ENCODE measurements around the gene NR5A2. TPM values are rescaled to one million over a fixed set of nuclear protein-coding genes. Genes with fewer than 3 reads are reported as not detected.

Gene NR5A2
- total and polyA plus RNA-seq, 10 donors = 0.02 to 0.63 (median 0.10) TPM; not detected in 3

- no peak overlapping the region for H3K4me3 ChIP-seq
- H3K9me3 ChIP-seq = no peaks in the 10 kb centered on the region
- no peaks in the 10 kb centered on the region for H3K4me1 ChIP-seq
- H3K27me3 ChIP-seq (replicated peaks in 1 of 7) = no peaks in the 10 kb centered on the region
- no peaks in the 10 kb centered on the region for H3K36me3 ChIP-seq
- WGBS, 5 donors = 63 to 84% (median 75%) methylated on average over 5 of the region's 5 CpGs
- TF ChIP-seq POLR2A (IDR thresholded peaks at IDR 0.05) = no peak
- TF ChIP-seq CTCF (IDR thresholded peaks at IDR 0.05 in 8 of 11, conservative IDR thresholded peaks at IDR 0.05 in 3 of 11) = no peak
- no peak for TF ChIP-seq POLR2AphosphoS5 (IDR thresholded peaks at IDR 0.05)
- intact Hi-C loops (cut with DNase I; ENCODE audit: low total_unique reads) = no loop called here
- no peak for DNase-seq
- no peak overlapping the region for H3K27ac ChIP-seq
Observed at GRCh38 chr1:200165493-200166220, 138.1 kb downstream of the NR5A2 start.

GRCh38 chr1:200166411-200166810 lies 138.9 kb downstream of the NR5A2 start:
- H3K4me1 ChIP-seq = no peaks in the 10 kb centered on the region
- H3K4me3 ChIP-seq = no peak overlapping the region
- no peaks in the 10 kb centered on the region for H3K27me3 ChIP-seq (replicated peaks in 1 of 7)
- no peak for TF ChIP-seq CTCF (IDR thresholded peaks at IDR 0.05 in 8 of 11, conservative IDR thresholded peaks at IDR 0.05 in 3 of 11)
- no peak for TF ChIP-seq POLR2AphosphoS5 (IDR thresholded peaks at IDR 0.05)
- no peak for TF ChIP-seq POLR2A (IDR thresholded peaks at IDR 0.05)
- DNase-seq = no peak
- no peaks in the 10 kb centered on the region for H3K36me3 ChIP-seq
- no peaks in the 10 kb centered on the region for H3K9me3 ChIP-seq
- H3K27ac ChIP-seq = no peak overlapping the region
- intact Hi-C loops (cut with DNase I; ENCODE audit: low total_unique reads) = no loop called here
- WGBS, 5 donors = 39 to 62% (median 57%) methylated on average over 4 of the region's 4 CpGs

- no peaks in the 10 kb centered on the region for H3K4me1 ChIP-seq
- H3K27ac ChIP-seq = no peak overlapping the region
- no peaks in the 10 kb centered on the region for H3K36me3 ChIP-seq
- TF ChIP-seq POLR2AphosphoS5 (IDR thresholded peaks at IDR 0.05) (no peak), POLR2A (IDR thresholded peaks at IDR 0.05) (no peak), CTCF (IDR thresholded peaks at IDR 0.05 in 8 of 11, conservative IDR thresholded peaks at IDR 0.05 in 3 of 11) (no peak)
- intact Hi-C loops (cut with DNase I; ENCODE audit: low total_unique reads) = no loop called here
- WGBS, 5 donors = 83 to 92% (median 89%) methylated on average over 7 of the region's 7 CpGs
- no peak overlapping the region for H3K4me3 ChIP-seq
- H3K9me3 ChIP-seq = no peaks in the 10 kb centered on the region
- H3K27me3 ChIP-seq (replicated peaks in 1 of 7) = no peaks in the 10 kb centered on the region
- DNase-seq = no peak
Observed at GRCh38 chr1:200168926-200169325, 141.4 kb downstream of the NR5A2 start.

- Histone ChIP-seq H3K27ac (no peak overlapping the region), H3K9me3 (no peaks in the 10 kb centered on the region), H3K4me3 (no peak overlapping the region), H3K27me3 (replicated peaks in 1 of 7) (no peaks in the 10 kb centered on the region), H3K36me3 (no peaks in the 10 kb centered on the region), H3K4me1 (peaks cover 0 to 2% (median 0%) of the 10 kb centered on the region in 6 donors)
- no peak for DNase-seq
- intact Hi-C loops (cut with DNase I; ENCODE audit: low total_unique reads) = no loop called here
- 76 to 92% (median 79%) methylated on average over 4 of the region's 4 CpGs for WGBS, 5 donors
- no peak for TF ChIP-seq CTCF (IDR thresholded peaks at IDR 0.05 in 8 of 11, conservative IDR thresholded peaks at IDR 0.05 in 3 of 11)
- TF ChIP-seq POLR2A (IDR thresholded peaks at IDR 0.05) = no peak
- TF ChIP-seq POLR2AphosphoS5 (IDR thresholded peaks at IDR 0.05) = no peak
Observed at GRCh38 chr1:200172311-200172710, 144.8 kb downstream of the NR5A2 start.
